Thyroid gland (tissue), 4 donors: ENCODE data around the gene CYP3A5. TPM values are rescaled to one million over a fixed set of nuclear protein-coding genes. Genes with fewer than 3 reads are reported as not detected.

Experiments
- DNase-seq, 2 donors: peaks; one replicate each; pipeline ENCODE4 v3.0.0-alpha.2; 2019
- H3K27ac ChIP-seq, 3 donors: fragments of 200-600 bp; sonication (generic); 1 replicate in 2 of 3; 2 replicates in 1 of 3; pipeline ENCODE4 v1.5.1; 2016 to 2019; ENCODE audit warnings: mild to moderate bottlenecking in 1 of 3, moderate library complexity in 1 of 3
- H3K27me3 ChIP-seq: fragments of 200-600 bp; sonication (generic); one replicate; pipeline ENCODE4 v1.5.1; 2019
- H3K36me3 ChIP-seq, 2 donors: fragments of 200-600 bp; sonication (generic); one replicate each; pipeline ENCODE4 v1.5.1; 2016 to 2019
- H3K4me1 ChIP-seq, 2 donors: fragments of 200-600 bp; sonication (generic); one replicate each; pipeline ENCODE4 v1.5.1; 2017 to 2019
- H3K4me3 ChIP-seq, 3 donors: fragments of 200-600 bp; sonication (generic); replicated peaks in 1 of 3; 1 replicate in 2 of 3; 2 replicates in 1 of 3; pipeline ENCODE4 v1.5.1; 2016; ENCODE audit warnings: mild to moderate bottlenecking in 1 of 3
- H3K9me3 ChIP-seq: fragments of 200-600 bp; sonication (generic); one replicate; pipeline ENCODE4 v1.5.1; 2017
- POLR2A ChIP-seq, 2 donors: fragments of 450-650 bp; IDR thresholded peaks; one replicate each; pipeline ENCODE4 v1.6.1; 2017; ENCODE audit warnings: antibody characterized with exemption in 2 of 2, mild to moderate bottlenecking in 2 of 2, moderate library complexity in 1 of 2
- WGBS, 2 donors: methylation state at CpG; one replicate each; pipeline ENCODE4 v1.1.5; 2017; 5-methylcytosine and 5-hydroxymethylcytosine counted together
- intact Hi-C: fragments of 100-400 bp; cut with DNase I; formaldehyde crosslinking; loops from one replicate; pipeline ENCODE4 v1.15.1; 2023
- small RNA-seq: library from RNA; depleted of rRNA; stranded (forward); fragments of <200 nt; gene quantifications from one replicate; pipeline ENCODE3, GENCODE V24; 2016
- total RNA-seq, 4 donors: library from RNA; depleted of rRNA; stranded (reverse); fragments of >200 nt; gene quantifications; one replicate each; pipeline ENCODE4 v1.2.3, GENCODE V29; 2016
- TF ChIP-seq, protein P1 (sequence below), 6 experiments: fragments of 200-600 bp in 3 of 6; fragments of 450-650 bp in 3 of 6; sonication (generic) in 3 of 6; IDR thresholded peaks; one replicate each; pipeline ENCODE4 v1.5.1; 2016 to 2019; ENCODE audit warnings: antibody characterized with exemption in 6 of 6, mild to moderate bottlenecking in 2 of 6, inconsistent platforms in 1 of 6, moderate library complexity in 1 of 6

The CYP3A5 gene
- total RNA-seq, 4 donors from 2014 or later, result 0.24 to 1.2 (median 0.73) TPM

- 89 to 94% methylated on average over 7 of the region's 7 CpGs for WGBS, 2 donors
- H3K4me1 ChIP-seq, result no peaks in the 10 kb centered on the region
- no peaks in the 10 kb centered on the region for H3K9me3 ChIP-seq
- H3K4me3 ChIP-seq, result no peak overlapping the region
- no peaks in the 10 kb centered on the region for H3K27me3 ChIP-seq
- no peaks in the 10 kb centered on the region for H3K36me3 ChIP-seq
- TF ChIP-seq POLR2A (IDR thresholded peaks at IDR 0.05), result no peak
- TF ChIP-seq, protein P1, sequence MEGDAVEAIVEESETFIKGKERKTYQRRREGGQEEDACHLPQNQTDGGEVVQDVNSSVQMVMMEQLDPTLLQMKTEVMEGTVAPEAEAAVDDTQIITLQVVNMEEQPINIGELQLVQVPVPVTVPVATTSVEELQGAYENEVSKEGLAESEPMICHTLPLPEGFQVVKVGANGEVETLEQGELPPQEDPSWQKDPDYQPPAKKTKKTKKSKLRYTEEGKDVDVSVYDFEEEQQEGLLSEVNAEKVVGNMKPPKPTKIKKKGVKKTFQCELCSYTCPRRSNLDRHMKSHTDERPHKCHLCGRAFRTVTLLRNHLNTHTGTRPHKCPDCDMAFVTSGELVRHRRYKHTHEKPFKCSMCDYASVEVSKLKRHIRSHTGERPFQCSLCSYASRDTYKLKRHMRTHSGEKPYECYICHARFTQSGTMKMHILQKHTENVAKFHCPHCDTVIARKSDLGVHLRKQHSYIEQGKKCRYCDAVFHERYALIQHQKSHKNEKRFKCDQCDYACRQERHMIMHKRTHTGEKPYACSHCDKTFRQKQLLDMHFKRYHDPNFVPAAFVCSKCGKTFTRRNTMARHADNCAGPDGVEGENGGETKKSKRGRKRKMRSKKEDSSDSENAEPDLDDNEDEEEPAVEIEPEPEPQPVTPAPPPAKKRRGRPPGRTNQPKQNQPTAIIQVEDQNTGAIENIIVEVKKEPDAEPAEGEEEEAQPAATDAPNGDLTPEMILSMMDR (IDR thresholded peaks at IDR 0.05), result no peak
- no peak for DNase-seq
- H3K27ac ChIP-seq, result no peak overlapping the region
- intact Hi-C loops, result no loop called here
These were observed 74.3 kb downstream of the CYP3A5 start for GRCh38 chr7:99605527-99605926.

DNA sequence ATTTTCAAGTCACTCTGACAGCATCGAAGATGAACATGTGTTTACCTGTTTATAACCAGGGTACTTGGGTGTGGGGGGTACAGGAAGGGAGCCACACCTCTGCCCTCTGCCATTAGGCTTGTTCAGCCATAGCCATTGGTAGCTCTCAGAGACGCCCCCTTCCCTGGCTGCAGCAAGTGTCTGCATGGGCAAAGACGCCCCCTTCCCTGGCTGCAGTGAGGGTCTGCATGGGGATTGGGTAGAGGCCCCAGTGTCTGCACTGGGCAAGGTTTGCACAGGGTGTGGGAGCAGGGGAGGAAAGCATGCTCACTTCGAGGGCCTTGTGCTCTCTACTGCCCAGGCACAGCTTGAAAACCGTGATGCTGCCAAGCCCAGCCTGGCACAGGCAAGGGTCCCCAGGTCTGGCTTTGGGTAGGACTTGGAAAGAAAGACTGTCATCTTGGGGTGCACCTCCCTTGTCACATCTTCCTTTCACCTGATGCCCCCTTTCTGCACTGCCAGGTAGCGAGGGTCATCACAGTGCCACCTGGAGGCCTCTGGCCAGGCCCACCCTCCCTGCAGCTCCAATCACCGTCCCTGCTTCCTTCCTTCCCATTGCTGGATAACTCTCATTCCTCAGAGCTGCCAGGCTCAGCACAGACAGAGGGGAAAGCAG lies 78.0 kb downstream of the CYP3A5 start:
- no peaks in the 10 kb centered on the region for H3K36me3 ChIP-seq
- WGBS, 2 donors, result 63 to 65% methylated on average over 6 to 7 of the region's 7 CpGs
- no peaks in the 10 kb centered on the region for H3K27me3 ChIP-seq
- H3K4me3 ChIP-seq, result no peak overlapping the region
- no peak overlapping the region for H3K27ac ChIP-seq
- H3K4me1 ChIP-seq, result no peaks in the 10 kb centered on the region
- TF ChIP-seq, protein P1 (IDR thresholded peaks at IDR 0.05), result no peak
- no peak for TF ChIP-seq POLR2A (IDR thresholded peaks at IDR 0.05)
- H3K9me3 ChIP-seq, result no peaks in the 10 kb centered on the region
- intact Hi-C loops, result no loop called here
- DNase-seq, result no peak

GRCh38 chr7:99599836-99600235 lies 80.0 kb downstream of the CYP3A5 start:
- Histone ChIP-seq H3K9me3 (no peaks in the 10 kb centered on the region), H3K27ac (no peak overlapping the region), H3K4me3 (no peak overlapping the region), H3K4me1 (no peaks in the 10 kb centered on the region), H3K36me3 (no peaks in the 10 kb centered on the region), H3K27me3 (no peaks in the 10 kb centered on the region)
- no peak for DNase-seq
- 80 to 85% methylated on average over 4 of the region's 4 CpGs for WGBS, 2 donors
- no peak for TF ChIP-seq POLR2A (IDR thresholded peaks at IDR 0.05)
- TF ChIP-seq, protein P1 (IDR thresholded peaks at IDR 0.05), result no peak
- intact Hi-C loops, result no loop called here

Small RNA genes lying within 50 kb of the gene (small RNA-seq; reads per million reads assigned to genes)
- gene CYP3A51P (not detected), gene CYP3A7-CYP3A51P (not detected)

Other genes with a start within 250 kb of the CYP3A5 start
- gene PTCD1, start 241.2 kb downstream of the CYP3A5 start, total RNA-seq, result 1 to 10 TPM; 5.4 to 9.6 (median 8.2) TPM
- gene CPSF4, start 241.1 kb downstream of the CYP3A5 start, total RNA-seq, result 10 to 100 TPM; 30.6 to 33.1 (median 32.7) TPM
- gene ATP5MF, start 213.8 kb downstream of the CYP3A5 start, total RNA-seq, result 1,000 to 10,000 TPM in 1 of 4 donors, 100 to 1,000 TPM in 3; 160 to 1,370 (median 678) TPM
- gene ZNF789, start 207.1 kb downstream of the CYP3A5 start, total RNA-seq, result 10 to 100 TPM in 3 of 4 donors, 1 to 10 TPM in 1; 9.8 to 14.5 (median 11.4) TPM
- 10 to 100 TPM; 39.5 to 61.4 (median 46.1) TPM for gene ZNF394, start 179.7 kb downstream of the CYP3A5 start, total RNA-seq
- gene ZKSCAN5, start 175.3 kb downstream of the CYP3A5 start, total RNA-seq, result 10 to 100 TPM in 2 of 4 donors, 1 to 10 TPM in 2; 8.7 to 14.1 (median 9.7) TPM
- gene FAM200A, start 127.9 kb downstream of the CYP3A5 start, total RNA-seq, result 10 to 100 TPM in 1 of 4 donors, 1 to 10 TPM in 3; 4.4 to 10.6 (median 7.4) TPM
- 100 to 1,000 TPM; 113 to 144 (median 118) TPM for gene ZNF655, start 121.4 kb downstream of the CYP3A5 start, total RNA-seq
- gene TMEM225B, start 81.7 kb downstream of the CYP3A5 start, total RNA-seq, result 1 to 10 TPM; 1.1 to 3.2 (median 2.3) TPM
- gene ZSCAN25, start 63.0 kb downstream of the CYP3A5 start, total RNA-seq, result 10 to 100 TPM; 17.5 to 32.4 (median 23.8) TPM
- gene CYP3A7, start 55.2 kb upstream of the CYP3A5 start, total RNA-seq, result not detected
- not detected for gene CYP3A4, start 104.2 kb upstream of the CYP3A5 start, total RNA-seq
- gene CYP3A43, start 148.0 kb upstream of the CYP3A5 start, total RNA-seq, result not detected
- gene OR2AE1, start 197.0 kb upstream of the CYP3A5 start, total RNA-seq, result 1 to 10 TPM in 1 of 4 donors, under 1 TPM in 1, not detected in 2; 0.45 to 1.2 TPM
- 10 to 100 TPM; 39.7 to 78.1 (median 59.3) TPM for gene TRIM4, start 239.5 kb upstream of the CYP3A5 start, total RNA-seq
- not detected for gene GJC3, start 249.6 kb upstream of the CYP3A5 start, total RNA-seq